Eye (tissue), 1 donor: Measurements from ENCODE around the gene C1QTNF4.
"Not testable (repeated sequence)": the region's sequence is repeated elsewhere in the genome, so short reads cannot be mapped to it uniquely, and the experiment has no call there.

Experiments
- DNase-seq: peaks from one replicate; pipeline ENCODE4 v3.0.0-alpha.2; 2015

The C1QTNF4 gene

DNA sequence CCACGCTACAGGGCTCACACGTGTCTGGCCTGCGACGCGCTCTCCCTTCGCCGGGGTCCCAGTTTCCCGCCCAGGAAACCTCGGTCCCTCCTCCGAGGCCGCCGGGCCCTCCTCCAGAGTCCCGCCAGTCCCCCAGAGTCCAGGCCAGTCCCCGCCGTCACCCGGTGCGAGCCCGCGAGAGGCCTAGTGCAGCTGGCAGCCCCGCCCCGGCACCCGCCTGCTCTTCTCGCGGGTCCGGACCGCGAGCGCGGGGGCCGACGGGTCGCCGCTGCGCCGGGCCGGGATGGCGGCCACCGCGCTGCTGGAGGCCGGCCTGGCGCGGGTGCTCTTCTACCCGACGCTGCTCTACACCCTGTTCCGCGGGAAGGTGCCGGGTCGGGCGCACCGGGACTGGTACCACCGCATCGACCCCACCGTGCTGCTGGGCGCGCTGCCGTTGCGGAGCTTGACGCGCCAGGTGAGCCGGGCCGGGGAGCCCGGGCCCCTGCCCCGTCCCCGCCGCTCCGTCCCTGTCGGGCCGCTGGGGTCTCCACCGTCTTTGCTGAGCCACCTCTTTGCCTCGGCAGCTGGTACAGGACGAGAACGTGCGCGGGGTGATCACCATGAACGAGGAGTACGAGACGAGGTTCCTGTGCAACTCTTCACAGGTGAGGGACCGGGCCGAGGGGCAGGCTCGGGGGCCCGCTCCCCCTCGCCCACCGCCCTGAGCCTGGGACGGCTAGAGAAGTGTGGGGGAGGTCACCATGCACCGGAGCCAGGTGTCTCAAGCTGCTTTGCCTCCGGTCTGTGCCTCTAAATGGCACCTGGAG lies 28.7 kb downstream of the C1QTNF4 start, which contains the start of gene PTPMT1:
Gene PTPMT1 (plus strand): TSS at position 260 of the 809 bp plus-strand sequence. CDS start 24 bp downstream, at position 284.
- DNase-seq, result peak; percentile 81

GRCh38 chr11:47564933-47565339 lies 29.3 kb downstream of the C1QTNF4 start:
- no peak for DNase-seq

GRCh38 chr11:47564366-47564765 lies 29.8 kb downstream of the C1QTNF4 start:
- not testable (repeated sequence) for DNase-seq

DNA sequence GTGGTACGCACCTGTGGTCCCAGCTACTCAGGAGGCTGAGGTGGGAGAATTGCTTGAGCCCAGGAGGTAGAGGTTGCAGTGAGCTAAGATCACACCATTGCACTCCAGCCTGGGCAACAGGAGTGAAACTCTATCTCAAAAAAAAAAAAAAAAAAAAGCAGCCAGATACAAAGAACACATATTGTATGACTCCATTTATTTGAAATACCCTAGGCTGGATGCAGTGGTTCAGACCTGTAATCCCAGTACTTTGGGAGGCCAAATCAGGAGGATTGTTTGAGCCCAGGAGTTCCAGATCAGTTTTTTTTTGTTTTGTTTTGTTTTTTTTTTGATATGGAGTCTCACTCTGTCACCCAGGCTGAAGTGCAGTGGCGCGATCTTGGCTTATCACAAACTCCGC lies 31.8 kb downstream of the C1QTNF4 start:
- DNase-seq, result not testable (repeated sequence)

- no peak for DNase-seq
Observed at GRCh38 chr11:47560426-47560825, 33.8 kb downstream of the C1QTNF4 start.

DNA sequence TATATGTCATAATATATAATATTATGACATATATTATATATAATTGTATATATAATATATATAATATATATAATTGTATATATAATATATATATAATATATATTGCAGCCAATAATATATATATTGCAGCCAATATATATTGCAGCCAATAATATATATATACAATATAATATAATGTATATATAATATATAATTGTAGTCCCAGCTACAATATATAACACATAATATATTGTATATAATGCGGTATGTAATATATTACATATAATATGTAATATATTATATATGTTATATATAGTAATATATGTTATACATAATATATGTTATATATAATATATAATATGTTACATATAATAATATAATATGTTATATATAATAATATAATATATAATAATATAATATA lies 35.5 kb downstream of the C1QTNF4 start:
- no peak for DNase-seq

DNA sequence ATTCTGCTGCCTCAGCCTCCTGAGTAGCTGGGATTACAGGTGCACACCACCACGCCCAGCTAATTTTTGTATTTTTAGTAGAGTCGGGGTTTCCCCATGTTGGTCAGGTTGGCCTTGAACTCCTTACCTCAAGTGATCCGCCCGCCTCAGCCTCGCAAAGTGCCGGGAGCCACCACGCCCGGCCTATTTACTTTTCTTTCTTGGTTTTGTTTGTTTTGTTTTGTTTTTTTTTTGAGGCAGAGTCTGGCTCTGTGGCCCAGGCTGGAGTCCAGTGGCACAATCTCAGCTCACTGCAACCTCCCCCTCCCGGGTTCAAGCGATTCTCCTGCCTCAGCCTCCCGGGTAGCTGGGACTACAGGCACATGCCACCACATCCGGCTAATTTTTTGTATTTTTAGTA lies 37.2 kb downstream of the C1QTNF4 start:
- not testable (repeated sequence) for DNase-seq

DNA sequence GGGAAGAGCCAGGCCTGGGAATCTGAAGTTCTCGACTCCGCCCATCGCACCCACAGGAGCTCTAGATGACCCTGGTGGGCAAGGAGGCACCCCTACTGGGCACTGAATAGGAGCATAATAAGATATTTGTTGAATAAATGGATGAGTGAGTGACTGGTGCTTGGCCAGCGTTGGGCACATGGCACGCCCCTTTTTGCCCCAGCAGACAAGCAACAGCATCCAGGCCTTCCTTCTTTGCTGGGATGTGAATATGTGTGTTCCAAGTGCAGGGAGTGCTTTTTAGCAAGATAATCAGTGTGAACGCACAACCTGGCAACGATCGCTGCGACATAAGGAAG lies 40.8 kb downstream of the C1QTNF4 start:
- DNase-seq, result no peak

- DNase-seq, result peak; percentile 97
Observed at GRCh38 chr11:47552566-47553405, 41.4 kb downstream of the C1QTNF4 start, which contains the start of gene CELF1. Gene CELF1, minus strand, starts transcription at chr11:47553132. Its CDS starts 53,609 bp downstream, at chr11:47499523.

DNA sequence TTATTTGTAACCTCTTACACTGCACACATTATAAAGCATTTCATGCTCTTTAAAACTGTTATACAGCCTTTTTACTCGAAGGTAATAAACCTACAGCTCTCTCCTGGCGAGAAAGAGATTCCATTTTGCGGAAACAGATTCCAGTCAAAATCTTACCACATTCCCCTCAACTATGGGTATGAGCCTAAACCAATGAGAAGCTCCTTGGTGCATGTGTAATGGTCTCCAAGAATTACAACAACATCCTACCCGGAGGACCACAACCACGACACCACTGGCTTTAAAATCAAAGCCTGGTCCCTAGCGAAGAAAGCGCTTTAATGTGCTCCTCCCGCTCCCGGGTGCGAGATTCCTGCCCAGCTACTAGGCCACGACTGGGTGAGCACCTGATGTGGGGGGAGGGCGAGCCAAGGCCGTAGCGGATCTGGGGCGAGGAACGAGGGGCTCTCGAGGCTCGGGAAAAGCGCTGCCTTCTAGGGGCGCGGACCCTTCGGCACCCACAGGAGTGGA lies 42.1 kb downstream of the C1QTNF4 start:
- peak; percentile 80 for DNase-seq

DNA sequence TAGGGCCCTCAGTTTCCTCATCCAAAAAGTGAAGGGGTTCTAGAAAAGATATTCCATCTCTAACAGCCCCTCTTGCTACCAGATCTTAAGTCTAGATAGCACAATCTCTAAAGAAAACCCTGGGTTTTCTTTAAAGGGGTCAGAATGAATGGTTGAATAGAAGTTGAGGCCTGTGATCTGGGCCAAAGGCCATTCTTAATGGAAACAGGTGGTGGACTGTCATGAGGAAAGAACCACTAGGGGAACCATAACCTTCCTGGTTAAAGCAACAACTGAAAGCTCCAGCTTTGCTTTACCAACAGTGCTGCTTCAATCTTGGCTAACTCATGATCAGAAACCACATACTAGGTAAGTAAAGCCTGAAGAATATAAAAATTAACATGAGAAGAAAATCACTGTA lies 43.1 kb downstream of the C1QTNF4 start:
- DNase-seq, result peak; percentile 24

DNA sequence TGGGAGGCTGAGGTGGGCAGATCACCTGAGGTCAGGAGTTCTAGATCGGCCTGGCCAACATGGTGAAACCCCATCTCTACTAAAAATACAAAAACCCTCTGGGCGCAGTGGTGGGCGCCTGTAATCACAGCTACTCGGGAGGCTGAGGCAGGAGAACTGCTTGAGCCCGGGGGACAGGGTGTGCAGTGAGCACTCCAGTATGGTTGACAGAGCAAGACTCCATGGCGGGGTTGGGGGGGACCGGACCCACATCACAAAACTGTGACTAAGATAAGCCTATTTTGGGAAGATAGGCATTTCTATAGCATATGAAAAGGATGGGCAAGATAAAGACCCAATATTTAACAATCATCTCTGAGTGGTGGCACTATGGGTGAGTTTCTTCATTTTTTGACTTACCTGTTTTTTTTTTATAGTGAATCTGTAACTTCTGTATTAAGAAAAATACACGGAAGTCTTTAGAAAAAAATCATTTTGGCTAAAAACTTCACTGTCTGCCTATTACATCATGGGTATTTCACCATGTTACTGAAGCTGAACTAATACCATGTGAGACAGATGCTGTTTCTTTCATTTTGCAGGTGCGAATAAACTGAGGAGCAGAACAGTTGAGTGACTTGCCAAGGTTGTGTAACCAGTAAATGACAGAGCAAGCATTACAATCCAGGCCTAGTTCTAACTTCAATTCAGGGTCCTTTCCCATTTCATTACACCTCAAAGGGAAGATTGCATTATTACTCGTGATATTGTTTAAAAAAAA lies 43.7 kb downstream of the C1QTNF4 start:
- no peak for DNase-seq

- not testable (repeated sequence) for DNase-seq
Observed at GRCh38 chr11:47546274-47546673, 47.9 kb downstream of the C1QTNF4 start.

- DNase-seq, result no peak
Observed at GRCh38 chr11:47545298-47545697, 48.9 kb downstream of the C1QTNF4 start.

GRCh38 chr11:47541070-47541469 lies 53.1 kb downstream of the C1QTNF4 start:
- DNase-seq, result no peak

DNA sequence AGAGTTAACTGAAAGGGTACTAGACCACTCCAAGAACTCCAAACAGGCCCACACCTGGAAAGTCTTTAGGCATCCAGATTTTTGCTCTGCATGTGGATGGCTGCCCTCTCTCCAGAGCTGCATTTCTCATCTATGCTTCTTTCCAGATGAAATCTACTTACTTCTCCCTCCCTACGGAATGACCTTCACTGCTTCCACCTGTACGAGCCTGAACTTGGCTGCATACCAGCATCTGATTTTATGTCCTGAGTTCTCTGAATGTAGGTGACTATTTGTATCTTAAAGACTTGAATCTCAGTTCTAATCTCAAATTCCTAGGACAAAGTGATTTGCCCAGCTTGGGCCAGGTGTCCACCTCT lies 54.6 kb downstream of the C1QTNF4 start:
- DNase-seq, result no peak
